VCaP (cell line): ENCODE results near the gene DPY19L2.
A peak's percentile ranks its signal among the peaks of the same experiment; 100 is the strongest.
"Not testable (repeated sequence)": the region's sequence is repeated elsewhere in the genome, so short reads cannot be mapped to it uniquely, and the experiment has no call there.

Experiments
- H3K27ac ChIP-seq: fragments of 450-650 bp; 2 replicates; pipeline ENCODE4 v1.5.1; 2017
- CTCF ChIP-seq: fragments of 450-650 bp; conservative IDR thresholded peaks from 2 replicates; pipeline ENCODE4 v1.5.1; 2017; ENCODE audit warnings: mild to moderate bottlenecking, moderate library complexity

DPY19L2 gene

GRCh38 chr12:63672550-63672949, 4.3 kb upstream of the DPY19L2 start:
- not testable (repeated sequence) for H3K27ac ChIP-seq
- peak; percentile 47 for TF ChIP-seq CTCF

- peak overlapping the region; percentile 96 for H3K27ac ChIP-seq
Observed at GRCh38 chr12:63669936-63670335, 1.6 kb upstream of the DPY19L2 start.

DNA sequence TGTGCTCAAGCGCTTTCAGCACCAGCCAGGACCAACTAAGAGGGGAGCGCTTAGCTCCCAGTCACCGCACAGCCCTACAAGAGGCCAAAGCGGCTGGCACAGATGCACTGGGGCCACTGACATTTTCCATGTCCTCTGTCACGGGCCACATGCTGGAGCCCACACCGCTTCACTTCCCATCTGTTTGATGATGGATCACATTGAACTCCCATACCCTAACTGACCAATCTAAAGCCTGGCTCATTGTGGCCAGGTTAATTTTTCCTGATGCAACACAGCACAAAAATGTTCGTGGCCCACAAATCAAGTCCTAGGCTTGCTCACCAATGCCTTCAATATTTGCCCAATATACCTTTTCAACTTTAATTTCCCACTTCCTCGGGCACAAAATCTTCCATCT, 1.1 kb upstream of the DPY19L2 start:
- H3K27ac ChIP-seq: peak overlapping the region; percentile 96

GRCh38 chr12:63668800-63669365, 590 bp upstream of the DPY19L2 start:
- peak overlapping the region; percentile 96 for H3K27ac ChIP-seq

DNA sequence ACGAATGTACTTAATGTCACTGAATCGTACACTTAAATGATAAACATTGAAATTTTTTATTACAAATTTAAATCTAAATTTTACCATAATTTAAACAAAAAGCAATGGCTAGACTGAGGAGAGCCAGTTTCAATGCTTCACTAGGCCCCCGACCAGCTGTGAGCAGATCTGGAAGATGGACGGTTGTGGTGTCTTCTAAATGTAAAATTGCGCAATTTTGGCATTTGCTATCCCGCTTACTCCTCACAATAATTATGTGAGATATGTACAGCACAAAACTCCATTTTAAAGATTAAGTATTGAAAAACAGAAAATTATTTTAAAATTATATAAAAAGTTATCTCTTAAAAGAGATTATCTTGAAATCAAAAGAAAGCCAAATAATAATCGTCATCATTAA, 5.3 kb downstream of the DPY19L2 start:
- H3K27ac ChIP-seq: not testable (repeated sequence)

GRCh38 chr12:63658501-63658900, 9.8 kb downstream of the DPY19L2 start:
- not testable (repeated sequence) for H3K27ac ChIP-seq

DNA sequence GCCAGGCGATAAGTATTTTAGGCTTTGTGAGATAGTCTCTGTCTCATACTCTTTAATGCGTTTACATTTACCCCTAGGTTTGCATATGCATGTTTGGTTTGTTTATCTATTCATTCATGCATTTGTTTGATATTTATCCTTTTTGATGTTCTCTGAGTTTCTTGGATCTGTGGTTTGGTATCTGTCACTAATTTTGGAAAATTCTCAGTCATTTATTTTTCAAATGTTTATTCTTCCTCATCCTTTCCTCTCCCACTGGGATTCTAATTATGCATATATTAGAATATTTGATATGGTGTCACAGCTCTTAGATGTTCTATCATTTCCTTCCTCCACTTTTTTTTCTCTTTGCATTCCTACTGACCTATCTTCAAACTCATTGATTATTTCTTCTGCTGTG, 11.9 kb downstream of the DPY19L2 start:
- H3K27ac ChIP-seq: peak overlapping the region; percentile 51; the same call in 1 of the 2 replicates

DNA sequence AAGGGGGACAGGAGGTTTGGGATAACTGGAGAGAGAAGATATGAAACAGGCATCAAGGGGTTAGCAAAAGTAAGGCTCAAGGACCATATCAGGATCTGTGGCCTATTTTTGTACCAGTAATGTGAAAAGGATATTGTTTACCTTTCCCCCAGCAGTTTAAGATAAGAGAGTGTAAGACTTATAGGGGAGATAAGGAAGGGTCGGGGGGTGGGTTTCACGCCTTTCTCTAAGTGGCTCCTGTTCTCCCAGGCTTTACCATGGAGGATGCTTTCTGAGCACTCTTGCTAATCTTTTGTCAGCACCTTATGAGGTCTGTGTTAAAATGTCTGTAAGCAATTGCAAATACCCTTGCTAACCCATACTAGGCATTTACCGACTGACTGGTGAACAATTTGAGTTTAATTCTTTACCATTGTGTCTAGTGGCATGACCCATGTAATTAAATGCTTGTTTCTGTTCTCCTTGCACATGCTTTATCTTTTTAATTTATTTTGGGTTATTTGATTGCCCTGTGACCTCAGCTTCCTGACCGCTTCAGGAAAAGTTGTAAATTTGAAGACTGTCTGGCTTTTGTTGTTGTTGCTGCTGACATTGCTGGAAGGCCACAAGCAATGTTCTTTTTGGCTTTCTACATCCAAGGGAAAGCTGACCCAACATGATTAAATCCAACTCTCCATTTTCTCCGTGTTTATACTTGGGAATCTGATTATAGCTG, 12.6 kb downstream of the DPY19L2 start:
- H3K27ac ChIP-seq: peak overlapping the region; percentile 51

GRCh38 chr12:63654481-63654880, 13.8 kb downstream of the DPY19L2 start:
- not testable (repeated sequence) for H3K27ac ChIP-seq

- H3K27ac ChIP-seq: not testable (repeated sequence)
Observed at GRCh38 chr12:63649517-63649916, 18.8 kb downstream of the DPY19L2 start.

DNA sequence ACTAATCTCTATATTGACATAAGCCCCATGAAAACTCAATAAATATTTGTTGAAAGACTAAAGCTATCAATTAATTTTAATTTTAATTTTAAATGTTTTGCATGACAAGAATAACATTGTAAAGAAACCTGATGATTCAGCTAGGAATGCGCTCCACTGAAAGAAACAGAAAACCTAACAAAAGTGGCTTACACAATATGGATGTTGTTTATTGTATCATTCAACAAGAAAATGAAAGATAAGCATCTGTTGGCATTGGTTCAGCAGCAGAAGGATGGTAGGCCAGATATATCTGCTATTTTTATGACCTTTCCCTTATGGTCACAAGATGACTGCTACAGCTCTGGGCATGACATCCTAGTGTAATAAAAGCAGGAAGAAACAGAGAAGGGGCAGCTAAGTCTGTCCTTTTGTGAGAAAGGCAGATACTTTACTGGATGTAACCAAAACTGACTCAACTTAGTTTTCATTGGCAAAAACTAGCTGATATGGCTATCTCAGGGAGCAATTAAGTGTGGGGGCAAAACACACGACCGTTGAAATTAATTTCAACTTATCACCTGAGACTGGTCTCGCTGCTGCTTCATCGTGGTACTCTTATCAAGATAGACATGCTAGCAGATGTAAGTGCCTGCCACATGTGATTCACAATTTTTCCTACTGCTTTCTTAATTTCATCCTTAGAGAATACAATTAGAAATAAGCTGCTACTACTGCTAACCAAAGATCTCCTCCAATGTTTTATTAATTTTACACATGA, 24.7 kb downstream of the DPY19L2 start:
- peak overlapping the region; percentile 88 for H3K27ac ChIP-seq

GRCh38 chr12:63624258-63624657, 44.0 kb downstream of the DPY19L2 start:
- peak overlapping the region; percentile 56 for H3K27ac ChIP-seq

DNA sequence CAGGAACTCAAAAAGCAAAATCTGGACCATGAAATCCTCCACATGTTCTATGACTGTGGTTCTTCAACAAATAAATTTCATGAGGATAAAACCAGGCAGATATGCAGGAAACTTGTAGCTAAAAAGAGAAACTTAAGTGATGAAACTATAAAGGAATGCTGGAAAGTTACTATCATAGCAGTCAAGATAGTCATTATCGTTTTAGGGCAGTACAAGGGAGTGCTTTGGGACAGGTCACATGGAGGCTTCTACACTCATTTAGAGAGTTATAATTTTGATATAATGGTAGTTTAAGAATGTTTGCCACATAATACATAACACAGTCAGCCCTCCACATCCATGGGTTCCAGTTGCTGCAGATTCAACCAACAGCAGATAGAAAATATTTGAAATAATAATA, 52.7 kb downstream of the DPY19L2 start:
- H3K27ac ChIP-seq: not testable (repeated sequence)

DNA sequence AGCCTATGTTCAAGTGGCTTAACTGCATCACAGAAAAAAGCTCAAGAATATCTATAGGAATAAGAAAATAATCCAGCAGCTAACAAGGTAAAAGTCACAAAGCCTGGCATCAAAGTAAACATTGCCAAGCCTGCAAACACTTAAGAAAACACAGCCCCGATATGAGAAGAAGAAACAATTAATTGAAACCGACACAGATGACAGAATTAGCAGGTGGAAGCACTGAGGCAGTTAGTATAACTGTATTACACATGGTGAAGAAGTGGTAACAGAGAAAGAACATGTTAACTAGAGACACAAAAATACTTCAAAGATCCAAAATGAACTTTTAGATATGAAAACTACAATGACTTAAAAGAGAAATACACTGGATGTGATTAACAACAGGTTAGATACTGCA, 57.0 kb downstream of the DPY19L2 start:
- H3K27ac ChIP-seq: not testable (repeated sequence)

DNA sequence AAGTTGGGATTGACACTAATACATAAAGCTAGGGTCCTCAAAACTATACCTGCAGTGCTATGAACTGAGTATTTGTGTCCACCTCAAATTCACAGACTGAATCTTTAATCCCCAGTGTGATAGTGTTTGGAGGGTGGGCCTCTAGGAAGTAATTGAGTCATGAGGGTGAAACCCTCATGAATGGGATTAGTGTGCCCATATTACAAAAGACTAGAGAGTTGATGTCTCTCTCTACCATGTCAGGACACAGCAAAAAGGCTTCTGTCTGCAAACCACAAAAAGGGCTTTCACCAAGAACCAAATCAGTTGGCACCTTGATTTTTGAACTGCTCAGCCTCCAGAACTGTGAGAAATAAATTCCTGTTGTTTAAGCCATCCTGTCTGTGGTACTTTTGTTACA, 59.0 kb downstream of the DPY19L2 start:
- H3K27ac ChIP-seq: not testable (repeated sequence)

DNA sequence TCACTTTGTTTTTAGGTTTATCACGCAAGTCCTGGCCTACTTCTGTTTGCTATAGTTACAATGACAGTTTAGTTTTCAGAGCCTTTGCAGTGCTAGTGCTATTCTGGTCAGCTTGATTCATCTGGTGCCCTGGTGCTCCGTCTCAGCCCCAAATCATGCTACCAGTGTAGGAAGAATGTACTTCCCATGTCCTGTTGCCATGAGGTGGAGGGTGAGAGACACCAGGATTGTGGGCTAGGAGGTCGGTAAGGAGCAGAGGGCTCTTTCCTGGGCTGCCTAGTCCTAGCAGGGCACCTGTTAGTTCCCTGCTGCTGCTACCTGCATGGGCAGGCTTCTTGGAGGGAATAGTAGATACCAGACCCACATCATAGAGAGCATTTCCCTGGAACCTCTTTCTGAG, 63.3 kb downstream of the DPY19L2 start:
- not testable (repeated sequence) for H3K27ac ChIP-seq

DNA sequence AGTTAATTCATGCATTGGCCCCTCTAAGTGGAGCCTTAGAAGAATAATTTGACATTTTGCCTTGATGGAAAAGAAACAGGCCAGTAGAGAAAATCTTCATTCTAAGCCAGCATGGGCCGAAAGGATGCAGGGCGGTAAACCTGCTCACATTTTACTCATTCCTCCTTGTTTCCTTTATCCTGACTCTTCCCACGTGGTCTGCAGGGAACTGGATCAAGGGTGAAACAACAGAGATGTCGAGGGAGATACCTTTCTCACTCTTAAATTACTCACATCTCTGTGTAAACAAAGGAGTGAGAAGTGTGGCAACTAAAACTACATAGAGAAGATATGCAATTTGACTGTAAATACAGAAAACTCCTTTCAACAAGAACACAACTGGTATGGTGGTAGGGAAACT, 73.5 kb downstream of the DPY19L2 start:
- not testable (repeated sequence) for H3K27ac ChIP-seq

GRCh38 chr12:63584426-63584825, 83.9 kb downstream of the DPY19L2 start:
- not testable (repeated sequence) for H3K27ac ChIP-seq

DNA sequence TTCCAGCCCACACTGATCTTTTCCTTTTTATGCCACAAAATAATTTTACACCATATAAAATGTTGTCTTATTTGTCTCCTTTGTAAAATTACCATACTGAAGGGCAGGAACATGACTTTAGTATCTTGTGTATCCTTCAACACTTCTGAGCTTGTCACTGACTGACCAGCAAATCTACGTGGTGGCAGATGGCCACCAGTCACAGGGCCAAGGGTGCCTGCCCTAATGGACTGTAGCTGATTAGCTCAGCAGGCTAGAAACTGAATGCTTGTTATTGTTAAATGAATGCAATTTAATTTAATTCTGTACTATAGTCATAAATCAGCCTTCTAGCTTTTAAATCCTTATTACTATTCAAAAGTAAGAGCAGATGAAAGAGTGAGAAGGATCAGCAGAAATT, 85.0 kb downstream of the DPY19L2 start:
- not testable (repeated sequence) for H3K27ac ChIP-seq

GRCh38 chr12:63577631-63578030, 90.7 kb downstream of the DPY19L2 start:
- H3K27ac ChIP-seq: not testable (repeated sequence)

DNA sequence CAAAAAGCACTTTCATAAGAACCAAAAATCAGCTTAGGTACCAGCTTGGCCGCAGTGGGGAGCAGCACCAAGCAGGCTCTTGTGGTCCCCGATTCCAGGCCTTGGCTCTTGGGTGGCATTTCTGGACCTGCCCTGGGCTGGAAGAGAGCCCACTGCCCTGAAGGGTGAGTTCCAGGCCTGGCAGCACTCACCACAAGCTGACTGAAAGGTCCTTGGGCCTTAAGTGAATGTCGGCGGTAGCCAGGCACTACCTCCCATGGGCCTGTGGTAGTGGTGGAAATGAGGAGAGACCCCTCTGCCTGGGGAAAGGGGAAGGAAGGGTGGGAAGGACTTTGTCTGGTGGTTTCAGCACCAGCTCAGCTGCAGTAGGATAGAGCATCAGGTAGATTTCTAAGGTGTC, 96.3 kb downstream of the DPY19L2 start:
- H3K27ac ChIP-seq: not testable (repeated sequence)

DNA sequence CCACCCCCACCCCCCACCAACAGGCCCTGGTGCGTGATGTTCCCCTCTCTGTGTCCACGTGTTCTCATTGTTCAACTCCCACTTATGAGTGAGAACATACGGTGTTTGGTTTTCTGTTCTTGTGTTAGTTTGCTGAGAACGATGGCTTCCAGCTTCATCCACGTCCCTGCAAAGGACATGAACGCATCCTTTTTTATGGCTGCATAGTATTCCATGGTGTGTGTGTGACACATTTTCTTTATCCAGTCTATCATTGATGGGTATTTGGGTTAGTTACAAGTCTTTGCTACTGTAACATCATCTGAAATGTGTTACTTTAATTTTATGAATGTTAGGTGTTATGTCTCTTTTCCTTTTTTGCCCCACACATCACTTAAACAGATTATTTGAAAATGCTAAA, 109.8 kb downstream of the DPY19L2 start:
- H3K27ac ChIP-seq: not testable (repeated sequence)
